ENCODE results near the gene CMYA5. TPM values are rescaled to one million over a fixed set of nuclear protein-coding genes. Genes with fewer than 3 reads are reported as not detected.

The CMYA5 gene
- total and polyA plus RNA-seq, 2 experiments from 2014 or later = 1.1 to 3.5 TPM

DNA sequence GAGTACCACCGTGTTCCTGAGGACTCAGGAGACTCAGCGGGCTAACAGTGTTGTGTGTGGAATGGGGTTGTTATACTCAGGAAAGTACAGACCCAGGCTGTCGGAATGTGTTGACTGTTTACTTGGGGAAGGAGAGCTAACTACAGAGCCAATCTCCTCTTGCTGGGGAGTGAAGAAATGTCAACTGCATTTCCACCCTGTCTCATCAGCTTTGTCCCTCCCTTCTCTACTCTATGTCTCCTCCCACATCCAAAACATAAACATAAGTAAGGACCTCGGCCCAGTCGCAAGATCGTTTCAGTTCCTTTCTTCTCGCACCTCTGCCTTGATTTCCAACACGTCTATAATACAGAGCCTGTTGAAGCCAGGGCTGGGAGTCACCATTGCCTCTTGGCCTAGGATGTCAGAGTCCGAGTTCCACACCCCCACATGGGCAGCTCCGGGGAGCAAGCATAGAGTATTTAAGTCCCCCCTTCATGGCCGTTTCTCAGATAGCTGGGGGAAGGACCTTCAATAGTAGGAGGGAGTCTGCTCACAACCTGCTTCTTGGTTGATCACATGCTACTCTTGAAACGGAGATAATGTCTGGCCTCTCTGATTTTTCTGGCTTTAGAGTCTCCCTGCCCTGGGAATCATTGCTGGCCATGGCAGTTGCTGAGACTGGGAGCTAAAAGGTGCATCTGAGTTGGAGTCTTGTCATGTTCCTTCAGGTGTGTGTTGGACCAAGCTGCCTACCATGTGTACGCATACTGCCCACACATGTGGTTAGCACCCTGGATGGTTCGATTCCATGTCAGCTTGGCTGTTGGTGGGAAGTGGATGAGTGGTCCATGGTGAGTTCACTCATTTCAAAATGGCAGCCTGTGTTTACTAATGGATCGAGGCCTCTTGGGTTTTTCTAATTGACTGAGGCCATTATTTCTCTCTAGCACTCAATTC lies 154.1 kb downstream of the CMYA5 start:
- Histone ChIP-seq H3K4me2 (no peak overlapping the region), H3K79me2 (no peaks in the 10 kb centered on the region), H3K9me2 (replicated peaks; ENCODE audit: insufficient read depth) (no peaks in the 10 kb centered on the region), H3K27ac (no peak overlapping the region), H3K36me3 (replicated peaks; ENCODE audit: insufficient read depth, low read depth) (no peaks in the 10 kb centered on the region), H3K4me3 (no peak overlapping the region), H4K20me1 (ENCODE audit: insufficient read depth, poor library complexity, severe bottlenecking) (no peaks in the 10 kb centered on the region), H2AFZ (no peak overlapping the region), H3K4me1 (ENCODE audit: insufficient read depth) (no peaks in the 10 kb centered on the region), H3K9me3 (ENCODE audit: low read depth) (no peaks in the 10 kb centered on the region), H3K27me3 (no peaks in the 10 kb centered on the region)
- no peak for DNase-seq (ENCODE audit: low spot score)
- TF ChIP-seq EZH2 (IDR thresholded peaks at IDR 0.05; ENCODE audit: borderline replicate concordance) (no peak), EZH2phosphoT487 (IDR thresholded peaks at IDR 0.05; ENCODE audit: low read depth, severe bottlenecking, unreplicated experiment) (no peak)
- TF ChIP-seq, protein P1, sequence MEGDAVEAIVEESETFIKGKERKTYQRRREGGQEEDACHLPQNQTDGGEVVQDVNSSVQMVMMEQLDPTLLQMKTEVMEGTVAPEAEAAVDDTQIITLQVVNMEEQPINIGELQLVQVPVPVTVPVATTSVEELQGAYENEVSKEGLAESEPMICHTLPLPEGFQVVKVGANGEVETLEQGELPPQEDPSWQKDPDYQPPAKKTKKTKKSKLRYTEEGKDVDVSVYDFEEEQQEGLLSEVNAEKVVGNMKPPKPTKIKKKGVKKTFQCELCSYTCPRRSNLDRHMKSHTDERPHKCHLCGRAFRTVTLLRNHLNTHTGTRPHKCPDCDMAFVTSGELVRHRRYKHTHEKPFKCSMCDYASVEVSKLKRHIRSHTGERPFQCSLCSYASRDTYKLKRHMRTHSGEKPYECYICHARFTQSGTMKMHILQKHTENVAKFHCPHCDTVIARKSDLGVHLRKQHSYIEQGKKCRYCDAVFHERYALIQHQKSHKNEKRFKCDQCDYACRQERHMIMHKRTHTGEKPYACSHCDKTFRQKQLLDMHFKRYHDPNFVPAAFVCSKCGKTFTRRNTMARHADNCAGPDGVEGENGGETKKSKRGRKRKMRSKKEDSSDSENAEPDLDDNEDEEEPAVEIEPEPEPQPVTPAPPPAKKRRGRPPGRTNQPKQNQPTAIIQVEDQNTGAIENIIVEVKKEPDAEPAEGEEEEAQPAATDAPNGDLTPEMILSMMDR (IDR thresholded peaks at IDR 0.05; ENCODE audit: poor library complexity) = no peak
- 92% methylated on average over 15 of the region's 15 CpGs for WGBS (ENCODE audit: low lambda C conversion rate, missing lambda C conversion rate)

DNA sequence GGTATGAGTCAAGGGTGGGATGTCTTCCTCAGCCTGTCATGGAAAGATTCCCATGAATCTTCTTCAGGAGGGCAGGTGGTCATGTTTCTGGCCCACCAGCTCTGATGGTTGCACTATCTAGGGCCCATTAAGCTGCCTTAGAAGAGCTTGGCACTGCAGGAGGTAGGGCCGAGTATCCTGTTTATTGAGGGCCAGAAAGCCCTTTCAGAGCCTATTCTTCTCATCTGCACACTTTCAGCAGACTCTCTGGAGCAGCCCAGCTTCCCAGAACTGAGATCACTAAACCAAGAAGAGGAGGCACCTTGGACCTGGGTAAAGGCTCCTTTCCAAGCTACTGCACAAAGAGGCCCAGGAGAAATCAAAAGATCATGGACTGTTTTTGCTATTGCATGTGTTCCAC lies 154.9 kb downstream of the CMYA5 start:
- no peak for TF ChIP-seq EZH2phosphoT487 (IDR thresholded peaks at IDR 0.05; ENCODE audit: low read depth, severe bottlenecking, unreplicated experiment)
- TF ChIP-seq, protein P1 (IDR thresholded peaks at IDR 0.05; ENCODE audit: poor library complexity) = no peak
- no peak for TF ChIP-seq EZH2 (IDR thresholded peaks at IDR 0.05; ENCODE audit: borderline replicate concordance)
- H3K79me2 ChIP-seq = no peaks in the 10 kb centered on the region
- H3K27ac ChIP-seq = no peak overlapping the region
- H2AFZ ChIP-seq = no peak overlapping the region
- 80% methylated on average over 1 of the region's 1 CpG for WGBS (ENCODE audit: low lambda C conversion rate, missing lambda C conversion rate)
- H3K4me2 ChIP-seq = no peak overlapping the region
- no peaks in the 10 kb centered on the region for H3K36me3 ChIP-seq (replicated peaks; ENCODE audit: insufficient read depth, low read depth)
- no peaks in the 10 kb centered on the region for H3K27me3 ChIP-seq
- no peak overlapping the region for H3K4me3 ChIP-seq
- no peaks in the 10 kb centered on the region for H4K20me1 ChIP-seq (ENCODE audit: insufficient read depth, poor library complexity, severe bottlenecking)
- no peaks in the 10 kb centered on the region for H3K9me3 ChIP-seq (ENCODE audit: low read depth)
- DNase-seq (ENCODE audit: low spot score) = no peak
- no peaks in the 10 kb centered on the region for H3K9me2 ChIP-seq (replicated peaks; ENCODE audit: insufficient read depth)
- H3K4me1 ChIP-seq (ENCODE audit: insufficient read depth) = no peaks in the 10 kb centered on the region

DNA sequence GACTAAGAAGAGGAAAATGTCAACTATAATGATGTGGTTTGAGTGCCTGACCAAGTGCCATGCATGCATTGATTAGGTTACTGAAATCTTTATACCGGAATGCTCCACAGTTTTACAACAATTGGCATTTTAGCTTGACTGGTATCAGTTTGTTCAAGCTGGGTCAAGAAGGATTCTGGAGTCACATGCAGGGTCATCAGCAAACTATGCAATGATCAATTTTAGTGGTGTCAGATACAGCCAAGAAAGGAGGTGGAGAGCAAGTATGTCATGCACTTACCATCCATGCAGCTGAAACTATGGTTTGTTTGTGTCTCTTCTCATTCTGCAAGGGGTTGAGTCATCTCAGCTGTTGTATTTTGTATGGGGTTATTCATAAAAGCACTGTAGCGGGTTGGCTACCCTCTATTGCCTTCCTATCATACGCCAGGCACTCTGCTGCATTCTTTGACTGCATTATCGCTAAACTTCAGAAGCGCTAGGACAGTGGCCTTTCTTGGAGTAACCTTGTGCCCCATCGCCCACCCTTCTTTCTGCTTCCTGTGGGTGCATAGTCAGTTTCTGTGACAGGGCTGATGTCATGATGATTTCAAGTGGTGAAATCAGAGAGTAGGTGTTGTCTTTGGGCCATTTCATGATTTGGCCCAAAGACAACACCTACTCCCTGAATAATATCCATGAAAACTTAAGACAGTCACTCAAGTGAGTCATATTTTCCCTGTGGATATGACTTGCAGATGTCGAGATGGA lies 156.0 kb downstream of the CMYA5 start:
- no peak overlapping the region for H2AFZ ChIP-seq
- WGBS (ENCODE audit: low lambda C conversion rate, missing lambda C conversion rate) = 92% methylated on average over 7 of the region's 7 CpGs
- H3K36me3 ChIP-seq (replicated peaks; ENCODE audit: insufficient read depth, low read depth) = no peaks in the 10 kb centered on the region
- H3K4me3 ChIP-seq = no peak overlapping the region
- no peak overlapping the region for H3K4me2 ChIP-seq
- H3K27me3 ChIP-seq = no peaks in the 10 kb centered on the region
- H3K9me2 ChIP-seq (replicated peaks; ENCODE audit: insufficient read depth) = no peaks in the 10 kb centered on the region
- TF ChIP-seq, protein P1 (IDR thresholded peaks at IDR 0.05; ENCODE audit: poor library complexity) = no peak
- no peak for TF ChIP-seq EZH2 (IDR thresholded peaks at IDR 0.05; ENCODE audit: borderline replicate concordance)
- TF ChIP-seq EZH2phosphoT487 (IDR thresholded peaks at IDR 0.05; ENCODE audit: low read depth, severe bottlenecking, unreplicated experiment) = no peak
- H4K20me1 ChIP-seq (ENCODE audit: insufficient read depth, poor library complexity, severe bottlenecking) = no peaks in the 10 kb centered on the region
- no peak for DNase-seq (ENCODE audit: low spot score)
- H3K4me1 ChIP-seq (ENCODE audit: insufficient read depth) = no peaks in the 10 kb centered on the region
- no peaks in the 10 kb centered on the region for H3K9me3 ChIP-seq (ENCODE audit: low read depth)
- no peak overlapping the region for H3K27ac ChIP-seq
- H3K79me2 ChIP-seq = no peaks in the 10 kb centered on the region
